HG03442 (cell line): Measurements from ENCODE around the gene ATP6V0E2.

ENCODE experiments used
- ATAC-seq: cut with Tn5 transposase; IDR thresholded peaks from one replicate; pipeline ENCODE4 v1.9.1; 2021; ENCODE audit warnings: mild to moderate bottlenecking, moderate library complexity; ENCODE audit not compliant: unreplicated experiment

ATP6V0E2 gene

DNA sequence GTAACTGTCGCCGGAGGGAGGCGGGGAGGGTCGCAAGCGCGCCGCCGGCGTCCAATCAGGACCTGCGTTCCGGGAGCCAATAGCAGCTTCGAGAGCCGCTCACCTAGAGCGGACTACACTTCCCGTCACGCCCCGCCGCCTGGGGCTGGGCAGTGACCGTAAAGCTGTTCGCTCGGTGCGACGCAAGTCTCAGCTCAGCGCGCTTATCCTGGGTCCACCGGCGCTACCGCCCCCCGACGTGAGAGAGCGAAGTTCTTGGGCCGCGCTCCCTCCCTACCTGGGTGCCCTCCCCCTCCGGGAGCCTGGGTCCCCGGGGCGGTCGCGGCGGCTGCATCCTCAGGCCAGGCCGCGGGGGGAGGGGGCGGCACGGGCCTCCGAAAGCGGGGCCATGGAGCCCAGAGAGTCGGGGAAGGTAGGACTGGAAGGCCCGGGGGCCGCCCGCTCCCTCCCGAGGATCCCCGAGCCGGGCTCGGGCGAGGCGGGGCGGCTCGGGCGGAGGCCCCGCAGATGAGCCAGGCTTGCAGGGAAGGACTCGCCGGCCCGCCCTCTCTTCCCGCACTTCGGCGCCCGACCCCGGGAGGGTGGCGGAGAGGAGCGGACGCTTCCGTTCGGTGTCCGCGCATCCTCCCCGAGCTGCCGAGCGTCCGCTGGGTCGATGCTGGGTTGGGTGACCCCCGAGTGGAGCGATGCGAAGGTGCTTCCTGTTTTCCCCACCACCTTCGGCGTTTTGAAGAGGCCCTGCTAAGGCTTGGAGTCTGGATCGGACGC lies 35.4 kb upstream of the ATP6V0E2 start, which contains the start of gene ZNF862:
Gene ZNF862 (plus strand): TSS at position 152 of the 768 bp plus-strand sequence. CDS start 237 bp downstream, at position 389.
- ATAC-seq, result peak; percentile 97

DNA sequence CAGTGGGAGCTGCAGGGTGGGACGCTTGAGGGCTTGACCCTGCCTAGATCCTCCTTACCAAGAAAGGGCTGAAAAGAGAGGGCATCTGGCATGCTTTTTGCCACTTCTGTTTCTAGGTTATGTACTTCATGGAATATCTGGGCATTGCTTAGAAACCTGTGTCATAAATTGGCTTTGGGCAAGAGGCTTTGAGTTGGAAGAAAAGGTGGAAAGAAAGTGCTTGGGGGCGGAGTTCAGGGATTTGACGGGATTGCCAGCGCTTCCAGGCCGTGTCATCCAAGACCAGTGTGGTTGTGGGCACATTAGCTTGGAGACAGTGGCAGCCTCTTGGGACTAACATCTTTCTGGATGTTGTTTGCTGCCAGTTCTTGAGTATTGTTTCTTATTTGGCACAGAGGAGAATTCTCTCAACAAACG lies 34.8 kb upstream of the ATP6V0E2 start:
- no peak for ATAC-seq

DNA sequence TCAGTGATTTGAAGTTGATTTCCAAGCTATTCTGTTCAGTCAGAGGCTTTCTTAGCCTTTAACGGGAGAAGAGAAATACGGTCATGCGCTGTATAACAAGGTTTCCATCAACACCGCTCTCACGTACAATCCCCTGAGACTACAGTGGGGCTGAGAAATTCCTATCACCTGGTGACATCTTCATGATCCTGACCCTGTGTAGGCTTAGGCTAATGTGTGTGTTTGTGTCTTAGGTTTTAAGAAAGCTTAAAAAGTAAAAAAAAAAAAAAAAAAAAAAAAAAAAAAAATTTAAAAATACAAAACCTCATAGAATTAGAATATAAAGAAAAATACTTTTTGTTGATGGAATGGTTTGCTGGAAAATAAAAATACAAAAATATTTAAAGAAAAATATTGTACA lies 33.8 kb upstream of the ATP6V0E2 start:
- no peak for ATAC-seq

DNA sequence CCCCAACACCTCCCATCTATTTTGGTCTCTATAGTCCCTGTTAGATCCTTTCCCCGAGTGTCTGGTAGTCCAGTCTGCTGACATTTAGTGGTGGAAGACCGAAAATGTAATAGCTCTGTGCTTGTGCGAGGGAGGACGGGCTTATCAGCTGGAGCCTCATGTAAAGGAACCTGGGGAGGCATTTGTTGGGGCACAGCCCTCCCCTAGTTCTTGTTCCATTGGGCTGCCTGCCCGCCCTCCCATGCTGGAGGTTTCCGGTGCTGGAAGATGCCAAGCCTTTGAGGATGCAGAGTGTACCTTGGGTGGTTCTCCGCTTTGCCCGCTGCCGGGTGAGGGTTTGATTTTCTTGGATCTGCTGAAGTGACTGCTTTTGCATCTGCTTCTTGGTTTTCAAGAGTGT lies 30.2 kb upstream of the ATP6V0E2 start:
- no peak for ATAC-seq

DNA sequence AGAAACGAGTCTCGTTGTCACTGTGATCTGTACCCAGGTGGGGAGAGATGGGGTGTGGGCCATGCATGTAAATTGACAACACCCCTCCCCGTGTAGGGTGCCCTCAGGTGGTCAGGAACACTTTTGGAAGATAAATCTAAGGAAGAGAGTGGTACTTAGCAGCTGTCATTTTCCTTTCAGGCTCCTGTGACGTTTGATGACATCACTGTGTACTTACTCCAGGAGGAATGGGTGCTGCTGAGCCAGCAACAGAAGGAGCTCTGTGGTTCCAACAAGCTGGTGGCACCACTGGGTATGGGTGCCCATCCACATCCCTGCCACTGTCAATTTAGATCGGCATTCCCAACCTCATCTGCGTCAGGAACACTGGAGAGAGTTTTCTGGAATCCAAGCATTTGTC lies 29.3 kb upstream of the ATP6V0E2 start:
- ATAC-seq, result no peak

DNA sequence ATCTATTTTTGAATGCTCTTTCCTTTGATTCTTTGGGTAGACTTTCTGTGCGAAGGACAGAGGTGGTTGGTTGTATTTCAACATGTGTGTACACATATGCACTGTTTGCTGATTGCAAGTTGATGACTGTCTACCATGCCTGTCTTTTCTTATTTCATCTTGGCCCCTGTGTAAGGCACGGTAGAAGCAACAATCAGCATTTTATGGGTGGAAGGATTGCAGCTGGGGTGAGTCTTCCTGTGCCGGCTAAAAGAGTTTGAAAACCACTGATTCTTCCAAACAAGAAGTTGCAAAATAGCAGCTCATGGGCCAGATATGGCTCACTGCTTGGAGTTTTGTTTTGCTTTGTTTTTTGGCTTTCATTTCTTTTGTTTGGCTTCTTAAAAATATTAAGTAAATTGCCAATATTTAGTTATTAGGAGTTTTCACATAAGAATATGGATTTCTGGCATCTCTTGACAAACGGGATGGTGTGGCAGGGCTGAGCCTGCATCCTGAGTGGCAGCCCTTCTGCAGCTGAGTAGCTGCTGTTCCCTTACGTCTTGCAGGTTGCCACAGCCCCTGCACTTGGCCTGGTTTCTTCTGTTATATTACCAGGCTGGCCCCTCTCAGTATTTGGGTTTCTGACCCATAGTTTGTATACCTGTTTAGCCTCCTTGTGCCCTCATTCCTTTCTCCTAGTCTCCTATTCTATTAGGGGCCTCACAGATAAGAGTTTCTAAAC lies 28.4 kb upstream of the ATP6V0E2 start:
- ATAC-seq, result no peak

DNA sequence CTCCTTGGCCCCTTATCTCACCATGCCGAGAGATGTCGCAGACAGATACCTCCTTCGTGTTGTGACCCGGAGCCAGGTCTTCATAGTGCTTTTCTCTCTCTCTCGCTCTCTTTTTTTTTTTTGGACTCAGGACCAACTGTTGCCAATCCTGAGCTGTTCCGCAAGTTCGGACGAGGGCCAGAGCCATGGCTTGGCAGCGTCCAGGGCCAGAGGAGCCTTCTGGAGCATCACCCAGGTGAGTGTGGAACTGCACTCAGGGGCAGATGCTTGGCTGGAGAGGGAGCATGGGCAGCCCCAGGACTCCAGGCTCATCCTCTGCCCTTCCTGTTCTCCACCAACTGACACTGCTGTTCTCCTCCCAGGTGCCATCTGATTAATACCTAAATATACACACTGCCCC lies 27.7 kb upstream of the ATP6V0E2 start:
- no peak for ATAC-seq

DNA sequence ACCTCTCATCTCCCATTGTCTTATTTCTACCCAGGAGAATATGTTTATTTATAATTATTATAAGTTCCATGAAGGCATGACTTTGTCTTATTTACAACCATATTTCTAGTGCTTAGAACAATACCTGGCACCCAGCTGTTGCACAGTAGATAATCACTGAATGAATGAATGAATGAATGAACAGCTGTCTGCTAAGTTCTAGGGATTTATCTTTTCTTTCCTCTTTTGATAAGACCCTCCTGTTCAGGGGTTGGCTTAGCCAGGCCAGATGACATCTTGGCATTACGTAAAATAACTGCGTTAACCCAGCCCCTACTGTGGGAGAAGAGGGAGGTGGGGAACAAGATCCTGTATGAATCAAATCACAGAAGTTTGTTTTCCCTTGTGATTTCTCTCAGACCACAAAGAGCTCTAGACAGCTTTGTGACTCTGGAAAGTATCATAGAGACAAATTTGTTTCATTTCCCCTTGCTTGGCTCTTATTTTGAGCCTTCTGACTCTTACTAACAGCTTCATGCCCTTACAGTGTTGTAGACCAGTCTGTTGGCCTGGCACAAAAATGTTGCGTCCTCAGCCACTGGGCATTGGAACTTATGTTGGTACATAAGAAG lies 27.2 kb upstream of the ATP6V0E2 start:
- peak; percentile 72 for ATAC-seq

DNA sequence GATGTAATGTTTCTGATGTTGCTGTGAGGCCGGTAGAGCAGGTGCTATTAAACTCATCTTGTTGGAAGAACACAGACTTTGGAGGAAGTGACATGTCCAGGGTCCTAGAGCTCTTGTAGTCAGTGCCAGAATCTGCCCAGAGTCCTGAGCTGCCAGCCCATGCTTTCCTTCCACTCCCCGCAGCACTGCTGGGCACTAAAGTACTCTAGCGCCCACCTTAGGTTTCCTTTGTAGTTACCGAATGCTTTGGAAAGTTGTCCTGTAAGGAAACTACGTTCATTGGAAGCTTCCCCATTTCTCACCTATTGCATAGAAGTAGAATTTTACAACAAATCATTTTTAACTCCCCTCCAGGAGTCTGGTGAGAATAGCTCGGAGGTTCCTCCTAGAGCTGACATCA lies 24.6 kb upstream of the ATP6V0E2 start:
- ATAC-seq, result no peak

DNA sequence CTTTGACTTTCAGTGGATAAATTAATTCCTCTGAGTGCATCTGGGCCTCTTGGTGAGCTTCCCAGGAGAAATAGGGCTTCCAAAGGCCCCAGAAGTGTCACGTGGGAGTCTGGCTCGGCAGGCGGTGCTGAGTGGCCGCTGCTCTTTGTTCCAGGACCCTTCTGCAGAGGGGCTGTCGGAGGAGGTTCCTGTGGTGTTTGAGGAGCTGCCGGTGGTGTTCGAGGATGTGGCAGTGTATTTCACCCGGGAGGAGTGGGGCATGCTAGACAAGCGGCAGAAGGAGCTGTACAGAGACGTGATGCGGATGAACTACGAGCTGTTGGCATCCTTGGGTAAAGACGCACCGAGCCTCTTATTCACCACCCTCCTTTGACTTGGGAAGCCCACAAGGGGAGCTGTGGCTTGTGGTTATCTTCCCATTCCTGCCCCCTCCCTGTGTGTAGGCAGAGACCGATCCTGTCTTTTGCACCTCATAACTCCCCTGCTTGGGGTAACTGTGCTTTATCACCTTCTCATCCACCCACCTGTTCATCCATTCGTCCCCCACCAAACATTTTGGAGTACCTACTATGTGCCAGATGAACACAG lies 23.7 kb upstream of the ATP6V0E2 start:
- no peak for ATAC-seq

DNA sequence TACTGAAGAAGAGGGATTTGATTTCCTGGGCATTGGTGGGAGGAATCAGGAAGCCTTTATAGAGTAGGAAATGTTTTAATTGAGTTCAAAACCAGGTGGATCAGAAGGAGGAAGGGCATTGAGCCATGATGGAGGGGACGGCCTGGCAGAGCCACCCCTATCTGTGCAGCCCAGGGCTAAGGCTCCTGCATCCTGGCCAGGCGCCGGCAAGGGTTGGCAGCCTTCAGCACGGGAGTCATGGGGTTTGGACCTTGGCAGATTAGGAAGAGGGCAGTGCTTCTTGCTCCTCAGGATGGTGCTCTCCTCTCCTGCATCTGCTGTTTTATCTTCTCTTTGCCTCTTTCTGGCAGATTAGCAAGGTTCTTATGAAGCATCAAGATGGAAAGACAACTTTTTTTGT lies 23.1 kb upstream of the ATP6V0E2 start:
- no peak for ATAC-seq

DNA sequence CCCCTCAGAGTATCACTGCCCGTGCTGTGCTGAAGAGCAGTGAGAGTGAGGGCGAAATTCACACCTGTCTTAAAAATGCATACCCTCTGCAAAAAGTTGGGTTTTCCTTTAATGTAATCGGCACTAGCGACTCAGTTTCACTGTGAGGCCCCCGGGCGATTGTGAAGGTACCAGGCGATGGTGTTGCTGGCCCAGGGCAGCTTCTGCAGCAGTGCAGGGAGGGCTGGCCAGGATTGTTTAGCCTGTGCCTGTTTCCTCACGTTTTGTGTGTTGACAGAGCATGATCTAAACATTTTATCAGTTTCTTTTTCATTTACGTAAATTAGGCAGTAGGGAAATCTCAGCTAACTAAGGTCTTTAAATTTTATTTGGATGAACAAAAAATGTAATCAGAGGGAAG lies 22.3 kb upstream of the ATP6V0E2 start:
- no peak for ATAC-seq

DNA sequence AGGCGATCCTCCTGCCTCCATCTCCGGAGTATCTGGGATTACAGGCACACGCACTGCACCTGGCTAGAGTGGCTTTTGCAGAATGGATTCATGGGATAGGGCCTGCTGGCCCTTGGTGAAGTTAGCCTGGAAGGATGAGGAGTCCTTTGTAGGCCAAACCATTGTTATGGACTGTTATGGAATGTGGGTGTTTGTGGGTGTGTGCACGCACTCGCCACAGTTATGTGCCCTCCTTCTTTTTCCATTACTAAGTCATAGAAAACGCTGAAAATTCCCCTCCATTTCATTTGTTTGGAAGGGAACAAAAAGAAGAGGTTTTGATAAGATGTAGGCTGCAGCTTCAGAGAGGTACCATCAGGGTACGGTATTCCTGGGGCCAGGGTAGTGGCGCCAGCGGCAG lies 20.6 kb upstream of the ATP6V0E2 start:
- ATAC-seq, result no peak

DNA sequence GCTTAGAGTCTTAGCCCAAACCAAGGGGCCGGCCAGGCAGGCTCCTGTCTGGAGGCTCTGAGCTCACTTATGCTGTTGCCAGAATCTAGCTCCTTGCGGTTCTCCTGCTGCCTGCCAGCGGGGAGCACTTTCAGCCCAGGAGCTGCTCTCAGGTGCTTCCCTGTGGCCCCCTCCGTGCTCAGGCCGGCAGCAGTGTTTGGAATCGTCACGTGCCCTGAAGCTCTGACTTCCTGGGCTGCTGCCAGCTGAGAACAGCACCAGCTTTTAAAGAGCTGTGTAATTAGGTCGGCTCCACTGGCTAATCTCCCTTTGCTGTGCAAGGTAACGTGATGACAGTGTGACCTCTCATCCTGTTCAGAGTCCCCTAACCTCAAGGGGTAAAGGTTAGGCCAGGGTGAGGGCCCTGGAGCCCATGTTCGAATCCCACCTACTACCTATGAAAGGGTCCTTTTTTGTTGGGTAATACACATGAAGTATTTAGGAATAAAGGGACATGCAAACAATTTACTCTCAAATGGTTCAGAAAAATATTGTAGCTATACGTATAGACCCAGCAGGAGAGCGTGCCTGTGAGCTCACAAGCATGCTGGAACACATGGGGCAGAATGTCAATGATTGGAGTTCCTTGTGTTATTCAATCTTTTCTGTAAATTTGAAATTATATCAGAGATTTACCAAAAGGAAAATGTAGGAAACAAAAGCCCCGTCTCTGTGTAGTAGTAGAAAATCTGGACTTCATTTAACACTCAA lies 19.0 kb upstream of the ATP6V0E2 start:
- ATAC-seq, result no peak

DNA sequence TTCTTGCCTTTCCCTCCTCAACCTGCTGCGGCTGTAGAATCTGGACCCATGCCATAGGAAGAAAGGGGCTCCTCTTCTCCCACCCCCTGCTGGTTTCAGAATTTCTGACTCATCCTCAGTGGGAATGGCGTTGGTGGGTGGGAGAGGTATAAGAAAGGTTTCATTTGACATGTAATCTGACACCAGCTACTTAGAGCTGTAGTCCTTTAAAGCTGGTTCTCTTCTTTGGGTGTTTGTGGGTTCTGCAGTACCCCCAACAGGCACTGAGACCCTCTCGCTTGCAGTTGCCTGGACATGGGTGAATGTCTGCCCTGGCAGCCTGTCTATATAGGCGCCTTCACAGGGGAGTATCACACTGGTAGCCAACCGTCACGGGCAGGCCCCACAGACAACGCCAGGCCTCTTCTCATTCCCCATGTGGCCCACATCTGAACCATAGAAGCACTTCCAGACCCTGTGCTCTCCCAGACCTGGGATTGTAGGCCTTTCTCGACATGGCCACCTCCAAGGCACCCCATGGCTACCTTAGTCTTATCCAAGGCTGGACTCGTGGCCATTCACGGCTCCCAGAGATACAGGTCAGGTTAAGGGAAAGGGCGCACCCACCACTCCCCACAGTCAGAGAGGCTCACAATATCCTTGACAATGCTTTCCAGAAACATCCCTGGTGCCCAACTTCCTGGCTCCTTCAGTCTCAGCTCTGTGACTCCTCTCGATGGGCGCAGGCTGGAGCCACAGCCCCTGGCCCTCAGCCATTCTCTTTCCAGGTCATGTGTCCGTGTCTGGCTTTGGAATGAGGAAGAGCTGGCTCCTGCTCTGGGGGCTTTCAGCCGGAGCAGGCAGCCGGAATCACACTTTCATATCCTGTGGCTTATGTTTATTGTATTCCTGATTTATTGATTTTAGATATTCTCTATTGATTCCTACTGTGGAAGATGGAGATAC lies 18.1 kb upstream of the ATP6V0E2 start:
- ATAC-seq, result no peak

DNA sequence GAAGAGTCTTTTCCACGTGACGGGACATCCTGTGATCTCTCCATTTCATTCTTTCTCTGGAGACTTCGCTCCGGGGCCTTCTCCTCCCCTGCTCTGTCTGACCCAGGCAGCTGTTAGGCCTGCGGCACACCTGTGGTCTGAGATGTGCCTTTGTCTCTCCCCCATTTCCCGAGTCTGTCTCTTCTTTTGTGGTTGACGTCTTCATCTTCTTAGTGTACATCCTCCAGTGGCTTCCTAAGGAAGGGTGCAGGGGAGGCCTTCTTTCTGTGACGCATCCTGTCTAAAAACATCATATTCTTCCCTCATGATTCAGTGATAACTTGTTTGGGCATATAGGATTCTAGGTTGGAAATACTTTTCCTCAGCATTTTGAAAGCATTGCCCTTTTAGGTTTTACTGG lies 17.2 kb upstream of the ATP6V0E2 start:
- ATAC-seq, result no peak

DNA sequence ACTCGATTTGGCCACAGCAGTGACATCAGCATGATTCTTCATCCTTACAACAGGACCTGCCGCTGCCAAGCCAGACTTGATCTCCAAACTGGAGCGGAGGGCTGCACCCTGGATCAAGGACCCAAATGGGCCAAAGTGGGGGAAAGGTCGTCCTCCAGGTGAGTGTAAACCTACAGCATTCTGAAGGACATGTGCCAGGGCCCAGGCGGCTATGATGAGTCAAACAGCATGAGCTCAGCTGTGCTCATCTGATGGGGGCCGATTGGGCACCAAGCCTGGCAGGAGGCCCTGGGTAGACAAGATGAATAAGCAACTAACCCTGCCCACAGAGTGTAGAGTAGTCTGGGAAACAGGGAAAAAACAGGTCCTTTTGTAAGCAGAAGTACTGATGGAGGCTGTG lies 14.4 kb upstream of the ATP6V0E2 start:
- ATAC-seq, result no peak

DNA sequence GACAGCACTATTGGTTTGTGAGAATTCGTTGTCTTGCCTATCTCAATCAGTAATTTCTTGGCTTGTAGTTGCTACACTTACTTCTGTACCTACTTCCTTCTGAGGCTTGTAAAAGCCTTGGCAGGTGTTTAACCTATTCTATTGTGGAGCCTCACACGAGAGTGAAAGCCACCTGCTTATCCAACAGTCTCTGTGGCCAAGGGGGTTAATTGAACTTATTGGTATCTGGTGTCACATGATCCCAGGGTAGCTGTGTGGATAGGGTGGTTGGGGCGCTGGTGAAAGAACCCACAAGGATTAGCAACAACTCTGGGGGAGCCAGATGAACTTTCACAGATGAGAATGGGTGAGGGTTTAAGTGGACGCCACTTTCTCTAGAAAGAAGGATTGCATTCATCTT lies 13.9 kb upstream of the ATP6V0E2 start:
- no peak for ATAC-seq

DNA sequence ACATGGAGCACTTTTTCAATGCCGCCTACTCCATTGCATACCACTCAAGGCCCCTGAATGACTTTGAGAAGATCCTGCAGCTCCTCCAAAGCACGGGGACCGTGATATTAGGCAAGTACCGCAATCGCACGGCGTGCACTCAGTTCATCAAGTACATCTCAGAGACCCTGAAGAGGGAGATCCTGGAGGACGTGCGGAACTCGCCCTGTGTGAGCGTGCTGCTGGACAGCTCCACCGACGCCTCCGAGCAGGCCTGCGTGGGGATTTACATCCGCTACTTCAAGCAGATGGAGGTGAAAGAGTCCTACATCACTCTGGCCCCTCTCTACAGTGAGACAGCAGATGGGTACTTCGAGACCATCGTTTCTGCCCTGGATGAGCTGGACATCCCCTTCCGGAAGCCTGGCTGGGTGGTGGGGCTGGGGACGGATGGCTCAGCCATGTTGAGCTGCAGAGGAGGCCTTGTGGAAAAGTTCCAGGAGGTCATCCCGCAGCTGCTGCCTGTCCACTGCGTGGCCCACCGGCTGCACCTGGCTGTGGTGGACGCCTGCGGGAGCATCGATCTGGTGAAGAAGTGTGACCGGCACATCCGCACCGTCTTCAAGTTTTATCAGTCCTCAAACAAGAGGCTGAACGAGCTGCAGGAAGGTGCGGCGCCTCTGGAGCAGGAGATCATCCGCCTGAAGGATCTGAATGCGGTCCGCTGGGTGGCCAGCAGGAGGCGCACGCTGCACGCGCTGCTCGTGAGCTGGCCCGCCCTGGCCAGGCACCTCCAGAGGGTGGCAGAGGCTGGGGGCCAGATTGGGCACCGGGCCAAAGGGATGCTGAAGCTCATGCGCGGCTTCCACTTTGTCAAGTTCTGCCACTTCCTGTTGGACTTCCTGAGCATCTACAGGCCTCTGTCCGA lies 12.7 kb upstream of the ATP6V0E2 start:
- no peak for ATAC-seq
